DMS53 treated with DMSO at 0.1 percent for 48 hours (cell line): Measurements from ENCODE around the gene PPID.
A peak's percentile ranks its signal among the peaks of the same experiment; 100 is the strongest.
"Not testable (repeated sequence)": the region's sequence is repeated elsewhere in the genome, so short reads cannot be mapped to it uniquely, and the experiment has no call there.

ENCODE experiments used
- DNase-seq: peaks from one replicate; lab custom pipeline; 2025; ENCODE audit not compliant: unreplicated experiment; lab: John Stamatoyannopoulos, UW

PPID gene

DNA sequence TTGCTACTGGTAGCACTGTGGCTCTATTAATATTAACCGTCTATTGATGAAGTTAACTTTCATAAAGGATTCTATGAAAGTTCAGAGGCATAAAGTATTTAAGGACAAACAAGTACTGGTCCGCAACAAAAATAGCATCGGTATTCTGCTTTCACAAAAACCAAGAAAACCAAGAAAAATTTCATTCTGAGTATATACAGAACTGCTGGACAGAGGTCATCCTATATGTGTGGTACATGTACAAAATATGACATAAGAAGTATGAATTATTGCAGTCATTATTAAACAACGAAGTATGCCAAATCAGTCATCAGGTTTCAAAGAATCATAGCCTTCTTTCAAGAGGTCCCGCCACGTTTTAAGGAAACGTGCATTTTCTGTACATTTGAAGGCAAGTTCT is 53.9 kb downstream of the PPID start:
- no peak for DNase-seq

- peak; percentile 4 for DNase-seq
These were observed 55.5 kb downstream of the PPID start for GRCh38 chr4:158667651-158668198.

DNA sequence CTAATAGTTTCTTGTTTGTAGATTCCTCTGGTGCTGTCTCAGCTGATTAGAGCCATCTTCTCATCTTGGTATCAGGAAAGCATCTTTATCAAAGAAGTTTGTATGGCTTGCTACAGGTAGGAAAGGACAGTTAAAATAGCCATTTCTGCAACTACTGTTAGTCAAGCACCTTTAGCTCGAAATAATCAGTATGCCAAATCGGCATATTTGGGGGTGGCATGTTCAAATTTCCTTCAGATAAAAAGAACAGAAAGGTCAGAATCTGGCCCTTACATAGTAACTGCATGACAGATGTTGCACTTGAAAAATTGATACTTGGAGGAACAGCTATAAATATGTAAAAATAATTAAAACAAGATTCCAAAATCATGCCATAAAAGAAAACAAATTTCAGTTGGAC is 56.3 kb downstream of the PPID start:
- DNase-seq: no peak

- DNase-seq: no peak
These were observed 58.4 kb downstream of the PPID start for GRCh38 chr4:158664806-158665205.

DNA sequence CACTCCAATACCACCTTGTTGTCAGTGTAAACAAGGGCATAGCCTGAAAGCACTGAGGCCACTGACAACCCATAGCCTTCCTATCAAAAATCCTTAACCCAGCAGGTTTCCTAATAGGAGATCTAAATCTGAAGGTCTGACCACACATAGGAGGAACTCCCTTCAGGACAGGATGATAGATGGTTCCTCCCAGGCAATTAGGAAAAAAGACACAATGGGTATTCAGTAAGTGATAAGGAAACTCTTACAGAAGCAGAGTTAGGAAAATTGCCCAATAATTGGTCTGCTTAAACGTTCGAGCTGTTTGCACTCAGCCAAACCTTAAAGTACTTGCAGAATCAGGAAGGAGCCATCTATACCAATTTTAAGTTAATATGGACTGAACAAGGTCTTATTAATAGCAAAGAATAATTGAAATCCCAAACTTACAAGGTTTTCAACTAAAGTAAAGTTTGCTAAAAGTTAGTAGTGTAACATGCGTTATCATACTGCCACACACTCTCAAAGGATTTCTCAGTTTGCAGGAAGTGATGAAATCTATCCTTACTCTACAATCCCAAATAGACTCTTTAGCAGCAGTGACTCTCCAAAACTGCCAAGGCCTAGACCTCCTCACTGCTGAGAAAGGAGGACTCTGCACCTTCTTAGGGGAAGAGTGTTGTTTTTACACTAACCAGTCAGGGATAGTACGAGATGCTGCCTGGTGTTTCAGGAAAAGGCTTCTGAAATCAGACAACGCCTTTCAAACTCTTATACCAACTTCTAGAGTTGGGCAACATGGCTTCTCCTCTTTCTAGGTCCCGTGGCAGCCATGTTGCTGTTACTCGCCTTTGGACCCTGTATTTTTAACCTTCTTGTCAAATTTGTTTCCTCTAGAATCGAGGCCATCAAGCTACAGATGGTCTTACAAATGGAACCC is 59.2 kb downstream of the PPID start:
- DNase-seq: not testable (repeated sequence)

DNA sequence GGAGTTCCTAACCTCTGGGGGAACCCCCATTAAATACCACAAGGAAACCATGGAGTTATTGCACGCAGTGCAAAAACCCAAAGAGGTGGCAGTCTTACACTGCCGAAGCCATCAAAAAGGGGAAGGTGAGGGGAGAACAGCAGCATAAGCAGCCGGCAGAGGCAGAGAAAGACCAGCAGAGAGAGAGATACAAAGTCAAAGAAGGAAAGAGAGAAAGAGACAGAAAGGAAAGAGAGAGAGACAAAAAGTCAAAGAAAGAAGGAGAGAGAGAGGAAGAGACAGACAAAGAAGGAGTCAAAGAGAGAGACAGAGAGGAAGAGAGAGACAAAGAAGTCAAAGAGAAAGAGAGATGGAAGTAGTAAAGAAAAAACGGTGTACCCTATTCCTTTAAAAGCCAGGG is 59.9 kb downstream of the PPID start:
- not testable (repeated sequence) for DNase-seq
